Glutamatergic neuron (in vitro differentiated cells): ENCODE results near the gene GLDN. TPM values are rescaled to one million over a fixed set of nuclear protein-coding genes. Genes with fewer than 3 reads are reported as not detected.

Experiments
- DNase-seq: peaks from one replicate; pipeline ENCODE4 v3.0.0; 2022
- H3K27ac Mint-ChIP-seq: one replicate; pipeline ENCODE4 v1.8.0; 2020; ENCODE audit warnings: mild to moderate bottlenecking, mixed read lengths, inconsistent platforms; ENCODE audit not compliant: unreplicated experiment
- H3K27me3 Mint-ChIP-seq: one replicate; pipeline ENCODE4 v1.8.0; 2020; ENCODE audit warnings: mild to moderate bottlenecking, moderate library complexity, mixed read lengths, inconsistent platforms; ENCODE audit not compliant: unreplicated experiment
- H3K36me3 Mint-ChIP-seq: one replicate; pipeline ENCODE4 v1.8.0; 2020; ENCODE audit warnings: mild to moderate bottlenecking, mixed read lengths, inconsistent platforms; ENCODE audit not compliant: unreplicated experiment
- H3K4me1 Mint-ChIP-seq: one replicate; pipeline ENCODE4 v1.8.0; 2020; ENCODE audit warnings: mild to moderate bottlenecking, low read depth, mixed read lengths, inconsistent platforms; ENCODE audit not compliant: unreplicated experiment
- H3K4me3 Mint-ChIP-seq: one replicate; pipeline ENCODE4 v1.8.0; 2020; ENCODE audit warnings: mild to moderate bottlenecking, mixed read lengths, inconsistent platforms; ENCODE audit not compliant: unreplicated experiment
- H3K9me3 Mint-ChIP-seq: one replicate; pipeline ENCODE4 v1.8.0; 2020; ENCODE audit warnings: mild to moderate bottlenecking, moderate library complexity, mixed read lengths, inconsistent platforms; ENCODE audit not compliant: unreplicated experiment
- total RNA-seq: library from RNA; stranded (reverse); fragmentation: NEBNext Ultra II Directional; extraction: Animal tissue kit (Norgen Biotek cat#: 25700); gene quantifications from one replicate; pipeline ENCODE4 v1.2.1, GENCODE V29; 2021; ENCODE audit not compliant: unreplicated experiment
- TF ChIP-seq, protein P1 (sequence below): fragments of 200-600 bp; sonication (generic); IDR thresholded peaks from one replicate; pipeline ENCODE4 v1.5.0; 2021; ENCODE audit not compliant: partially characterized antibody, unreplicated experiment

Gene GLDN
- total RNA-seq, 1 donor from 2014 or later = 0.56 TPM

DNA sequence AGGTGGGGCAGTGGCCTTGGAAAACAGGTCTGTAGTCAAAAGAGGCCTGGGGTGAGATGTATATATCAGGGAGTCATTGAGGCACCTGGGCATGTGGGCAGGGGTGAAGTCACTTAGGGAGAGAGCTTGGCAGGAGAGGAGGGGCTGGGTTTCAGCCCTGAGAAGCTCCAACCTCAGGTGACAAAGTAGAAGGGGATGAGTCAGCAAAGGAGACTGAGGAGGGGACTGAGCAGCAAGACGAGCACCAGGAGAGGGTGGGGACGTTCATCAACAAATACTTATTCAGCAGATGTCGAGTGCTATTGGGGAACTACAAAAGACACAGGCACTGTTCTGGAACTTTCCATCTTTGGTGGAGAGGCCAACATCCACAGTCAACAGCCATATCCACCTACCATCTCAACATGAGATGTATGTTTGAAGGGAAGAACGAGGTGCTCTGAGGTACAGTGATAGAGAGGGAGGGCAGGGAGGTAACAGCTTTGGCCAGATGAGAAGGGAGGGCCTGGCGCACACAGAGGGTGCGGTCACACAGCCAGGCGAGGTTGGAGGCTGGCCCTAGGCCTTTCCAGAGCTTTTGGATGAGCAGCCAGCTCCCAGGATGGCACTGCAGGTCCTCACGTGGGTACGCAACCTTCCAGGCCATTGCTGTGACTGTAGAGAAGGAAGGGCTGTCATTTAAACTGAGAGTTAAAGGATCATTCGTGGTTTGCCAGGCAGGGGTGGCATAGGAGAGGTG is 45.7 kb downstream of the GLDN start:
- TF ChIP-seq, protein P1, sequence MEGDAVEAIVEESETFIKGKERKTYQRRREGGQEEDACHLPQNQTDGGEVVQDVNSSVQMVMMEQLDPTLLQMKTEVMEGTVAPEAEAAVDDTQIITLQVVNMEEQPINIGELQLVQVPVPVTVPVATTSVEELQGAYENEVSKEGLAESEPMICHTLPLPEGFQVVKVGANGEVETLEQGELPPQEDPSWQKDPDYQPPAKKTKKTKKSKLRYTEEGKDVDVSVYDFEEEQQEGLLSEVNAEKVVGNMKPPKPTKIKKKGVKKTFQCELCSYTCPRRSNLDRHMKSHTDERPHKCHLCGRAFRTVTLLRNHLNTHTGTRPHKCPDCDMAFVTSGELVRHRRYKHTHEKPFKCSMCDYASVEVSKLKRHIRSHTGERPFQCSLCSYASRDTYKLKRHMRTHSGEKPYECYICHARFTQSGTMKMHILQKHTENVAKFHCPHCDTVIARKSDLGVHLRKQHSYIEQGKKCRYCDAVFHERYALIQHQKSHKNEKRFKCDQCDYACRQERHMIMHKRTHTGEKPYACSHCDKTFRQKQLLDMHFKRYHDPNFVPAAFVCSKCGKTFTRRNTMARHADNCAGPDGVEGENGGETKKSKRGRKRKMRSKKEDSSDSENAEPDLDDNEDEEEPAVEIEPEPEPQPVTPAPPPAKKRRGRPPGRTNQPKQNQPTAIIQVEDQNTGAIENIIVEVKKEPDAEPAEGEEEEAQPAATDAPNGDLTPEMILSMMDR = no peak
- Mint-ChIP-seq H3K36me3 (no peaks in the 10 kb centered on the region), H3K9me3 (peaks cover 16% of the 10 kb centered on the region), H3K4me1 (peaks cover 51% of the 10 kb centered on the region), H3K27me3 (peaks cover 9% of the 10 kb centered on the region), H3K4me3 (peak overlapping the region; percentile 7), H3K27ac (peak overlapping the region; percentile 49)
- no peak for DNase-seq

DNA sequence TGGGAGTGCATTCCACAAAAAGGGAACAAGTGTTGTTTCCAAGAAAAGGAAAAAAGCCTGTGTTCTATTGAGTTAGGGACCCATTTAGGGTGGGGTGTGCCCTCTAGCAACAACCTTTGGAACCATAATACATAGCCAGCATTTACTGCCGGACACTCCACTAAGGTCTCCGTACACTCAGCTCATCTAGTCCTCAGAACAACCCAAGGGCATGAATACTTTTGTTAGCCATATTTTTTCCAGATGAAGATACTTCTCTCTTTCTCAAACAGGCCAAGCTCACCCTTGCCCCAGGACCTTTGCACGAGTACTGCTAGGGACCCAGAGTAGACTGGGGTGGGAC is 46.2 kb downstream of the GLDN start:
- H3K36me3 Mint-ChIP-seq = no peaks in the 10 kb centered on the region

GRCh38 chr15:51388726-51389125 is 47.3 kb downstream of the GLDN start:
- DNase-seq = no peak
- H3K27ac Mint-ChIP-seq = no peak overlapping the region
- H3K36me3 Mint-ChIP-seq = no peaks in the 10 kb centered on the region
- peaks cover 13% of the 10 kb centered on the region for H3K9me3 Mint-ChIP-seq
- H3K4me3 Mint-ChIP-seq = peak overlapping the region; percentile 60
- TF ChIP-seq, protein P1 = no peak
- peaks cover 9% of the 10 kb centered on the region for H3K27me3 Mint-ChIP-seq
- H3K4me1 Mint-ChIP-seq = peaks cover 47% of the 10 kb centered on the region

More for the DNA sequence above, 46.2 kb downstream of the GLDN start:
- peaks cover 16% of the 10 kb centered on the region for H3K9me3 Mint-ChIP-seq
- TF ChIP-seq, protein P1 = no peak
- no peak for DNase-seq
- no peak overlapping the region for H3K27ac Mint-ChIP-seq
- H3K27me3 Mint-ChIP-seq = peaks cover 9% of the 10 kb centered on the region
- H3K4me1 Mint-ChIP-seq = peaks cover 51% of the 10 kb centered on the region
- no peak overlapping the region for H3K4me3 Mint-ChIP-seq

DNA sequence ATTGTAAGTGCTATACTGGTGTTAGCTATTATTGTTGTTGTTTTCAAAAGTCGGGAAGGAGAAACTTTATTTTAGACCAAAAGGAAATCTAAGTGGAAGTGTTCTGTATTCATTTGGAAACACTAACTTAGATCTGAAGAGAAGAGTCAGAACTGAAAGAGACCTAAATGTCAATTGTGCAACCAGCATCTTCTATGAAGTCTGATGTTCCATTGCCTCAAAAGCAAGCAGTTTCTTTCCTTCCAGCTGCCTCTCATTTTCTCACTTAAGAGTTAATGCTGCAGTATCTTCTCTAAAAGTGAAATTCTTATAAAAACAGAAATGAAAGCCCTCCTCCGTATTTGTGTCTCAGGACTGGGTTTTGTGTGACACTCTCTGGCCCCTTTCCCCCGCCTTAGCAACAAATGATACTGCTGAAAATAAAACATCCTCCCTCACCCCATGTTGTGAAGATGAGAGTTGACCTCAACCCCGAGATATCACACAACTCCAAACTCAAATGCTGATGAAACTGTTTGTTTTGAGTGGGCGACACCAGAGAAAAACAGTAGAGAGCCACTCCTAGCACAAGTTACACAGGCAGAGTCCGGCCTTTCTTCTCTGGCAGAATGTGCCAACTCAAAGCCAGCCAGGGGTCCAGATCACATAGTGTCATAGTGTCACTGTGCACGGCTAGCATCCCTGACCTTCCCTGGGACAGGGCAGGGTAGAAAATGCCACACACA is 48.9 kb downstream of the GLDN start:
- Mint-ChIP-seq H3K36me3 (no peaks in the 10 kb centered on the region), H3K27ac (no peak overlapping the region), H3K4me3 (no peak overlapping the region), H3K9me3 (peaks cover 13% of the 10 kb centered on the region), H3K4me1 (peaks cover 37% of the 10 kb centered on the region), H3K27me3 (peaks cover 9% of the 10 kb centered on the region)
- TF ChIP-seq, protein P1 = no peak
- DNase-seq = no peak

DNA sequence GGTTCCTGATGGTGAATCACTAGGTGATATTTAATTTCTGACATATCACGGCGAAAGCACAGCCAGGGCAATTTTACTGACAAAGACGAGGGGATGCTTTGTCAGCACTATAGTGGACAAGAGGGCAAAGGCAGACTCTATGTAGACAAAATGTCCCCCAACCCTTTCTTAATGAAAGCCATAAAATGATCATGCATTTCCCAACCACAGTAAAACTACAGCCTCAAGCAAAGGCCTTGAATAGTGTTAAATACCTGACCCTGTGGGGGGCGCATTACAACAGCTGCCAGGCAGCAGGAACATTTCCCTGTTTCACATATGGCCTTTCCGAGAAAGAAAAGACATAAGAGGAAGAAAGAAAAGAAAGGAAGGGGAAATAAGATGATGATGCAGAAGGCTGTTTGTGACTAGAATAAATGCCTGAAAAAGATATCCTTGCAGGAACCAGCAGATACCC is 49.5 kb downstream of the GLDN start:
- Mint-ChIP-seq H3K4me1 (peaks cover 31% of the 10 kb centered on the region), H3K9me3 (peaks cover 9% of the 10 kb centered on the region), H3K4me3 (no peak overlapping the region), H3K27ac (no peak overlapping the region), H3K27me3 (peaks cover 4% of the 10 kb centered on the region), H3K36me3 (no peaks in the 10 kb centered on the region)
- DNase-seq = no peak
- TF ChIP-seq, protein P1 = no peak
